ENCODE data around the gene PRRG4.

DNA sequence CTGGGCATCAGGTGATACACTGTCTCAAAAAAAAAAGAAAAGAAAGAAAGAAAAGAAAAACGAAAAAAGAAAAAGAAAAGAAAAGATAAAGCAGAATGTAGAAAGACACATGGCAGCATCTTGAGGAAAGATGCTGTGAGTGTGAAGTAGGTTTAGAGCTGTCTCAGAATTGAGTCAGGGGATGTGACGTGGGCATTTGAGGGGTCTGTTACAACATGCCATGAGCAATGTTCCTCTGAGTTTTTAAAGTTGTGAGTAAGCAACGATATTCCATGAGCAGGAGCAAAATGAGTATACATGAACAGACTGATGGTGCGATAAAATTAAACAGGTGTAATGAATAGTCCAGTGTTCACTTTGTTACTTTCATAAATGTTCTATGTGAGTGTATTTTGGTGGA lies 51.6 kb downstream of the PRRG4 start:
- TF ChIP-seq, protein P1, sequence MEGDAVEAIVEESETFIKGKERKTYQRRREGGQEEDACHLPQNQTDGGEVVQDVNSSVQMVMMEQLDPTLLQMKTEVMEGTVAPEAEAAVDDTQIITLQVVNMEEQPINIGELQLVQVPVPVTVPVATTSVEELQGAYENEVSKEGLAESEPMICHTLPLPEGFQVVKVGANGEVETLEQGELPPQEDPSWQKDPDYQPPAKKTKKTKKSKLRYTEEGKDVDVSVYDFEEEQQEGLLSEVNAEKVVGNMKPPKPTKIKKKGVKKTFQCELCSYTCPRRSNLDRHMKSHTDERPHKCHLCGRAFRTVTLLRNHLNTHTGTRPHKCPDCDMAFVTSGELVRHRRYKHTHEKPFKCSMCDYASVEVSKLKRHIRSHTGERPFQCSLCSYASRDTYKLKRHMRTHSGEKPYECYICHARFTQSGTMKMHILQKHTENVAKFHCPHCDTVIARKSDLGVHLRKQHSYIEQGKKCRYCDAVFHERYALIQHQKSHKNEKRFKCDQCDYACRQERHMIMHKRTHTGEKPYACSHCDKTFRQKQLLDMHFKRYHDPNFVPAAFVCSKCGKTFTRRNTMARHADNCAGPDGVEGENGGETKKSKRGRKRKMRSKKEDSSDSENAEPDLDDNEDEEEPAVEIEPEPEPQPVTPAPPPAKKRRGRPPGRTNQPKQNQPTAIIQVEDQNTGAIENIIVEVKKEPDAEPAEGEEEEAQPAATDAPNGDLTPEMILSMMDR (optimal IDR thresholded peaks at IDR 0.05 in 1 of 3, IDR thresholded peaks at IDR 0.05 in 1 of 3, conservative IDR thresholded peaks at IDR 0.05 in 1 of 3; ENCODE audit: extremely low read depth in 1 of 3, insufficient read depth in 2 of 3, low read length in 3 of 3) = no peak
- TF ChIP-seq EZH2 (IDR thresholded peaks at IDR 0.05; ENCODE audit: low read length) = no peak
